GM12878 (cell line): ENCODE measurements around the gene LRRC75A. TPM values are rescaled to one million over a fixed set of nuclear protein-coding genes. Genes with fewer than 3 reads are reported as not detected.

Experiments
- ATAC-seq: fragments of 200-7000 bp; cut with Tn5 transposase; 3 replicates; pipeline ENCODE4 v1.9.1; 2020; ENCODE audit warnings: mild to moderate bottlenecking, moderate library complexity
- BruUV-seq: library from RNA; stranded (reverse); fragments of 400-500 nt; replicated peaks from 2 replicates; lab custom pipeline; 2021; lab: Mats Ljungman, UMichigan
- CTCF ChIA-PET: fragments of 300-600 bp; sonication (Branson Sonifier 250); formaldehyde crosslinking; extraction: SDS; loops from one replicate; lab custom pipeline; 2021; ENCODE audit warnings: inconsistent platforms; lab: Yijun Ruan, JAX
- POLR2A ChIA-PET: fragments of 350-600 bp; formaldehyde crosslinking; extraction: SDS; loops from one replicate; lab custom pipeline; 2021; ENCODE audit warnings: inconsistent platforms; lab: Charles Lee
- RAD21 ChIA-PET: fragments of 300-600 bp; sonication (Branson Sonifier 250); formaldehyde crosslinking; loops from one replicate; lab custom pipeline; 2023; ENCODE audit warnings: antibody characterized with exemption; ENCODE audit not compliant: unreplicated experiment; lab: Charles Lee
- SMC1A ChIA-PET: fragments of 300-600 bp; sonication (Branson Sonifier 250); formaldehyde crosslinking; loops from one replicate; lab custom pipeline; 2023; ENCODE audit not compliant: unreplicated experiment, uncharacterized antibody; lab: Charles Lee
- DNase-seq: peaks from one replicate; pipeline ENCODE4 v3.0.0-alpha.2; 2011; ENCODE audit warnings: low read depth, low spot score
- FAIRE-seq: peaks from 3 replicates; lab custom pipeline; 2011; peaks lifted over from hg19 to GRCh38; lab: Jason Lieb, UNC
- H2AFZ ChIP-seq: 2 replicates; pipeline ENCODE4 v1.6.0; 2011; ENCODE audit warnings: low read depth, low read length, control low read depth; ENCODE audit not compliant: control insufficient read depth
- H3K27ac ChIP-seq: 2 replicates; pipeline ENCODE4 v1.5.1; 2011; ENCODE audit warnings: control low read depth; ENCODE audit not compliant: control insufficient read depth, insufficient read depth
- H3K27me3 ChIP-seq, 2 experiments: replicated peaks in 1 of 2; 2 replicates each; pipeline versions ENCODE4 v1.6.0 to v1.6.1; 2011; ENCODE audit warnings: low read length in 1 of 2; ENCODE audit not compliant: control insufficient read depth in 2 of 2, insufficient read depth in 2 of 2
- H3K36me3 ChIP-seq, 2 experiments: 2 replicates each; pipeline ENCODE4 v1.5.1; 2011; ENCODE audit warnings: low read length in 1 of 2; ENCODE audit not compliant: control insufficient read depth in 2 of 2, insufficient read depth in 2 of 2
- H3K4me1 ChIP-seq: 2 replicates; pipeline ENCODE4 v1.6.1; 2011; ENCODE audit warnings: mild to moderate bottlenecking, low read length, moderate library complexity, mixed read lengths; ENCODE audit not compliant: control insufficient read depth, insufficient read depth
- H3K4me2 ChIP-seq: 2 replicates; pipeline ENCODE4 v1.6.0; 2011; ENCODE audit warnings: control low read depth; ENCODE audit not compliant: control insufficient read depth, insufficient read depth
- H3K4me3 ChIP-seq: fragments of 200-600 bp; sonication (generic); 2 replicates; pipeline ENCODE4 v1.5.1; 2016
- H3K79me2 ChIP-seq: 2 replicates; pipeline ENCODE4 v1.6.0; 2011; ENCODE audit warnings: low read length; ENCODE audit not compliant: control insufficient read depth, insufficient read depth
- H3K9ac ChIP-seq: 2 replicates; pipeline ENCODE4 v1.8.0; 2011; ENCODE audit warnings: low read length, control low read depth, mixed read lengths; ENCODE audit not compliant: control insufficient read depth, insufficient read depth
- H3K9me3 ChIP-seq: replicated peaks from 3 replicates; pipeline ENCODE4 v1.5.1; 2011; ENCODE audit warnings: mild to moderate bottlenecking, low read length; ENCODE audit not compliant: control insufficient read depth, insufficient read depth
- H4K20me1 ChIP-seq: 2 replicates; pipeline ENCODE4 v1.6.0; 2011; ENCODE audit not compliant: control insufficient read depth, insufficient read depth
- CBFB ChIP-seq: IDR thresholded peaks from 2 replicates; pipeline ENCODE4 v1.6.1; 2016; ENCODE audit warnings: antibody characterized with exemption, low read depth
- NBN ChIP-seq: fragments of 450-650 bp; IDR thresholded peaks from 2 replicates; pipeline ENCODE4 v1.6.1; 2016
- NFXL1 ChIP-seq: fragments of 450-650 bp; IDR thresholded peaks from 2 replicates; pipeline ENCODE4 v1.6.1; 2017; ENCODE audit warnings: antibody characterized with exemption, mild to moderate bottlenecking, borderline replicate concordance
- RELA ChIP-seq: fragments of 450-650 bp; IDR thresholded peaks from 2 replicates; pipeline ENCODE4 v1.8.0; 2014; ENCODE audit warnings: borderline replicate concordance; ENCODE audit not compliant: partially characterized antibody
- TBL1XR1 ChIP-seq: IDR thresholded peaks from 2 replicates; pipeline ENCODE4 v1.6.1; 2012; ENCODE audit warnings: low read depth, low read length, improper control_type of control experiment
- TCF3 ChIP-seq: IDR thresholded peaks from 2 replicates; pipeline ENCODE4 v1.6.1; 2012; ENCODE audit warnings: low read depth, mild to moderate bottlenecking, low read length, borderline replicate concordance; ENCODE audit not compliant: insufficient read depth
- whole genome bisulfite sequencing: methylation state at CpG from one replicate; pipeline ENCODE4 v1.1.6; 2016; ENCODE audit warnings: low lambda C conversion rate; ENCODE audit not compliant: insufficient replicate concordance, insufficient coverage; ENCODE audit errors: missing lambda C conversion rate; 5-methylcytosine and 5-hydroxymethylcytosine counted together
- in situ Hi-C: fragments of 300-500 bp; cut with MboI; formaldehyde crosslinking; loops from 9 replicates; pipeline ENCODE4 v1.14.3; 2018; ENCODE audit warnings: mixed read lengths
- intact Hi-C: fragments of 100-400 bp; cut with micrococcal nuclease; formaldehyde crosslinking; loops from one replicate; pipeline ENCODE4 v1.14.2; 2022; ENCODE audit not compliant: unreplicated experiment
- polyA plus RNA-seq, 11 experiments: library from polyadenylated mRNA; depleted of rRNA in 4 of 11; unstranded in 6 of 11; stranded (reverse) in 5 of 11; fragments of >200 nt; fragmentation: Nextera tagmentation in 4 of 11; fragmentation: Illumina TruSeq in 1 of 11; extraction: Ambion mirVana in 4 of 11; extraction: Trizol in 1 of 11; gene quantifications; 1 replicate in 1 of 11; 2 replicates in 10 of 11; pipeline versions ENCODE4 v1.2.1 to v1.2.3, GENCODE V29; 2011 to 2016; ENCODE audit warnings: inconsistent platforms in 2 of 11, missing spikeins in 2 of 11, low read depth in 1 of 11
- total RNA-seq, 4 experiments: library from RNA; depleted of rRNA in 3 of 4; stranded (reverse); fragments of >200 nt in 3 of 4; fragmentation: Illumina TruSeq in 1 of 4; extraction: Trizol in 1 of 4; gene quantifications; 2 replicates each; pipeline versions ENCODE4 v1.2.1 to v1.2.3, GENCODE V29; 2013 to 2021
- TF ChIP-seq, protein P1 (sequence below): fragments of 450-650 bp; IDR thresholded peaks from 2 replicates; pipeline ENCODE4 v1.6.1; 2018; ENCODE audit warnings: borderline replicate concordance, mild to moderate bottlenecking; ENCODE audit not compliant: partially characterized antibody

Gene LRRC75A
- total and polyA plus RNA-seq, 10 of the 15 experiments (the other 5 are each of a cell fraction or from before 2014, with no cell fraction given): 0.01 to 1.3 (median 0.09) TPM; not detected in 2

GRCh38 chr17:16512011-16512410, 20.0 kb upstream of the LRRC75A start:
- Histone ChIP-seq H3K9me3 (no peaks in the 10 kb centered on the region), H3K9ac (no peak overlapping the region), H3K36me3 (no peaks in the 10 kb centered on the region), H3K27me3 (no peaks in the 10 kb centered on the region), H3K4me1 (peaks cover 5% of the 10 kb centered on the region; the same call in 1 of the 2 replicates), H4K20me1 (no peaks in the 10 kb centered on the region), H3K79me2 (no peaks in the 10 kb centered on the region), H3K4me3 (no peak overlapping the region), H3K4me2 (no peak overlapping the region), H3K27ac (no peak overlapping the region), H2AFZ (no peak overlapping the region)
- WGBS: 32% methylated on average over 4 of the region's 4 CpGs
- ChIA-PET RAD21 (interaction anchor here (0.5 kb wide), 1 partner anchor 513 kb away, joined by 3 read pairs; no protein-coding TSS in a partner anchor), SMC1A (no interaction called here), POLR2A (no interaction called here), CTCF (interaction anchor here (1.3 to 1.5 kb wide), 2 partner anchors 10 to 148 kb away, joined by 7 read pairs; no protein-coding TSS in a partner anchor)
- TF ChIP-seq TBL1XR1 (no peak), TCF3 (0 out of 2 replicates have a peak, but pooled peaks have one; percentile 41), CBFB (no peak), NBN (no peak), NFXL1 (no peak), RELA (no peak)
- TF ChIP-seq, protein P1, sequence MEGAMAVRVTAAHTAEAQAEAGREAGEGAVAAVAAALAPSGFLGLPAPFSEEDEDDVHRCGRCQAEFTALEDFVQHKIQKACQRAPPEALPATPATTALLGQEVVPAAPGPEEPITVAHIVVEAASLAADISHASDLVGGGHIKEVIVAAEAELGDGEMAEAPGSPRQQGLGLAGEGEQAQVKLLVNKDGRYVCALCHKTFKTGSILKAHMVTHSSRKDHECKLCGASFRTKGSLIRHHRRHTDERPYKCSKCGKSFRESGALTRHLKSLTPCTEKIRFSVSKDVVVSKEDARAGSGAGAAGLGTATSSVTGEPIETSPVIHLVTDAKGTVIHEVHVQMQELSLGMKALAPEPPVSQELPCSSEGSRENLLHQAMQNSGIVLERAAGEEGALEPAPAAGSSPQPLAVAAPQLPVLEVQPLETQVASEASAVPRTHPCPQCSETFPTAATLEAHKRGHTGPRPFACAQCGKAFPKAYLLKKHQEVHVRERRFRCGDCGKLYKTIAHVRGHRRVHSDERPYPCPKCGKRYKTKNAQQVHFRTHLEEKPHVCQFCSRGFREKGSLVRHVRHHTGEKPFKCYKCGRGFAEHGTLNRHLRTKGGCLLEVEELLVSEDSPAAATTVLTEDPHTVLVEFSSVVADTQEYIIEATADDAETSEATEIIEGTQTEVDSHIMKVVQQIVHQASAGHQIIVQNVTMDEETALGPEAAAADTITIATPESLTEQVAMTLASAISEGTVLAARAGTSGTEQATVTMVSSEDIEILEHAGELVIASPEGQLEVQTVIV: no peak
- in situ Hi-C loops (no loop called here), intact Hi-C loops (no loop called here)
- no peak for DNase-seq
- no peak for FAIRE-seq
- no TSS peak for BruUV-seq
- no peak; the same call in 2 of the 3 replicates for ATAC-seq
